Measurements from ENCODE around the gene WFDC1. TPM values are rescaled to one million over a fixed set of nuclear protein-coding genes. Genes with fewer than 3 reads are reported as not detected.

The WFDC1 gene
- total and polyA plus RNA-seq, 4 donors = 6.5 to 14.8 (median 11.4) TPM

GRCh38 chr16:84294117-84294516, 561 bp upstream of the WFDC1 start:
- WGBS, 2 donors = 21 to 44% methylated on average over 10 of the region's 10 CpGs

DNA sequence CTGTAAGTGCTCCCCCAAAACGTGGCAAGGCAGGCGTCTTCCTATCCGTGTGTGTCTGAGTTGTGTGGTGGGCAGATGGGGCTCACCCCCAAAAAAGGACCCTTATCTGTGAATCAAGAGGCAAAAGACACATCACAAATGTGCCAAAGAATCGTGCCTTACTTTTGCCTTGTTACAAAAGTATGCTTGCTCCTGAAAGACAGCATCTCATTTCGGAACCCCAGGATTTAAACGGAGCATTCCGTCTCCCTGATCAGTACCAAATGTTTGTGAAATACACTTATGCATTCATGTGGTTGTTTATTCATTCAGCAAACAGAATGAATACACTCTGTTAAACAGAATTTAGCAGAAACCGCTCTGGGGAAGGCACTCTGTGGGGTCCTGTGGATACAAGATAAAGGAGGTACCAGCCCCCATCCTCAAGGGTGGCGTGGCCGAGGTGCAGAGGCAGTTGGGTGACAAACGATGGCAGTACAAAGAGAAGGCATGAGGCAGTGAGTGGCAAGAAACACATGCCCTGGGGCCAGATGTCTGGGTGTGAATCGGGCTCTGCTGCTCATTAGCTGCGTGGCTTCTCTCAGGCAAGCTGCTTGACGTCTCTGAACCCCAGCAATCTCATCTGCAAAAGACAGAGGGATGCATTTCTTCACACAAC, 654 bp downstream of the WFDC1 start:
- H3K4me1 ChIP-seq (ENCODE audit: control insufficient read depth in 5 of 5, insufficient read depth in 5 of 5, low read length in 5 of 5) = peaks cover 0 to 36% (median 17%) of the 10 kb centered on the region in 5 donors
- 38% methylated on average over 14 of the region's 14 CpGs for WGBS, 2 donors
- no peaks in the 10 kb centered on the region for H3K36me3 ChIP-seq (ENCODE audit: control insufficient read depth in 4 of 4, insufficient read depth in 4 of 4, low read length in 4 of 4)
- H3K9ac ChIP-seq (ENCODE audit: insufficient read depth in 1 of 2, low read length in 2 of 2) = peak overlapping the region in 1 of 2 donors; percentile 26
- H3K27me3 ChIP-seq (ENCODE audit: control insufficient read depth in 3 of 3, insufficient read depth in 3 of 3, low read length in 2 of 3) = no peaks in the 10 kb centered on the region
- H3K27ac ChIP-seq (ENCODE audit: low read depth in 1 of 2, low read length in 1 of 2) = peak overlapping the region in 1 of 2 donors; percentile 82
- peak overlapping the region; percentile 10 for H3K4me3 ChIP-seq
- DNase-seq = no peak
- TF ChIP-seq, protein P1, sequence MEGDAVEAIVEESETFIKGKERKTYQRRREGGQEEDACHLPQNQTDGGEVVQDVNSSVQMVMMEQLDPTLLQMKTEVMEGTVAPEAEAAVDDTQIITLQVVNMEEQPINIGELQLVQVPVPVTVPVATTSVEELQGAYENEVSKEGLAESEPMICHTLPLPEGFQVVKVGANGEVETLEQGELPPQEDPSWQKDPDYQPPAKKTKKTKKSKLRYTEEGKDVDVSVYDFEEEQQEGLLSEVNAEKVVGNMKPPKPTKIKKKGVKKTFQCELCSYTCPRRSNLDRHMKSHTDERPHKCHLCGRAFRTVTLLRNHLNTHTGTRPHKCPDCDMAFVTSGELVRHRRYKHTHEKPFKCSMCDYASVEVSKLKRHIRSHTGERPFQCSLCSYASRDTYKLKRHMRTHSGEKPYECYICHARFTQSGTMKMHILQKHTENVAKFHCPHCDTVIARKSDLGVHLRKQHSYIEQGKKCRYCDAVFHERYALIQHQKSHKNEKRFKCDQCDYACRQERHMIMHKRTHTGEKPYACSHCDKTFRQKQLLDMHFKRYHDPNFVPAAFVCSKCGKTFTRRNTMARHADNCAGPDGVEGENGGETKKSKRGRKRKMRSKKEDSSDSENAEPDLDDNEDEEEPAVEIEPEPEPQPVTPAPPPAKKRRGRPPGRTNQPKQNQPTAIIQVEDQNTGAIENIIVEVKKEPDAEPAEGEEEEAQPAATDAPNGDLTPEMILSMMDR (IDR thresholded peaks at IDR 0.05; ENCODE audit: control extremely low read depth, extremely low read depth) = no peak
- ATAC-seq (ENCODE audit: insufficient read depth, low FRiP score) = no peak
- H3K9me3 ChIP-seq (ENCODE audit: control insufficient read depth in 4 of 4, insufficient read depth in 3 of 4, low read length in 3 of 4) = no peaks in the 10 kb centered on the region

More at GRCh38 chr16:84294117-84294516, 561 bp upstream of the WFDC1 start:
- H3K4me1 ChIP-seq (ENCODE audit: control insufficient read depth in 5 of 5, insufficient read depth in 5 of 5, low read length in 5 of 5) = peaks cover 0 to 28% (median 8%) of the 10 kb centered on the region in 5 donors
- no peaks in the 10 kb centered on the region for H3K36me3 ChIP-seq (ENCODE audit: control insufficient read depth in 4 of 4, insufficient read depth in 4 of 4, low read length in 4 of 4)
- H3K27ac ChIP-seq (ENCODE audit: low read depth in 1 of 2, low read length in 1 of 2) = no peak overlapping the region
- TF ChIP-seq, protein P1 (IDR thresholded peaks at IDR 0.05; ENCODE audit: control extremely low read depth, extremely low read depth) = no peak
- no peaks in the 10 kb centered on the region for H3K27me3 ChIP-seq (ENCODE audit: control insufficient read depth in 3 of 3, insufficient read depth in 3 of 3, low read length in 2 of 3)
- no peak overlapping the region for H3K9ac ChIP-seq (ENCODE audit: insufficient read depth in 1 of 2, low read length in 2 of 2)
- no peak for DNase-seq
- ATAC-seq (ENCODE audit: insufficient read depth, low FRiP score) = no peak
- no peaks in the 10 kb centered on the region for H3K9me3 ChIP-seq (ENCODE audit: control insufficient read depth in 4 of 4, insufficient read depth in 3 of 4, low read length in 3 of 4)
- H3K4me3 ChIP-seq = no peak overlapping the region

- H3K27ac ChIP-seq (ENCODE audit: low read depth in 1 of 2, low read length in 1 of 2) = no peak overlapping the region
- ATAC-seq (ENCODE audit: insufficient read depth, low FRiP score) (no peak), DNase-seq (no peak)
- H3K9me3 ChIP-seq (ENCODE audit: control insufficient read depth in 4 of 4, insufficient read depth in 3 of 4, low read length in 3 of 4) = no peaks in the 10 kb centered on the region
- H3K4me3 ChIP-seq = no peak overlapping the region
- 81 to 92% methylated on average over 13 of the region's 13 CpGs for WGBS, 2 donors
- H3K27me3 ChIP-seq (ENCODE audit: control insufficient read depth in 3 of 3, insufficient read depth in 3 of 3, low read length in 2 of 3) = no peaks in the 10 kb centered on the region
- TF ChIP-seq, protein P1 (IDR thresholded peaks at IDR 0.05; ENCODE audit: control extremely low read depth, extremely low read depth) = no peak
- H3K36me3 ChIP-seq (ENCODE audit: control insufficient read depth in 4 of 4, insufficient read depth in 4 of 4, low read length in 4 of 4) = no peaks in the 10 kb centered on the region
- H3K4me1 ChIP-seq (ENCODE audit: control insufficient read depth in 5 of 5, insufficient read depth in 5 of 5, low read length in 5 of 5) = peaks cover 0 to 43% (median 21%) of the 10 kb centered on the region in 5 donors
- no peak overlapping the region for H3K9ac ChIP-seq (ENCODE audit: insufficient read depth in 1 of 2, low read length in 2 of 2)
Measured at GRCh38 chr16:84298376-84298899, 3.8 kb downstream of the WFDC1 start.
